HepG2 (cell line): Measurements from ENCODE around the gene BCAS1. TPM values are rescaled to one million over a fixed set of nuclear protein-coding genes. Genes with fewer than 3 reads are reported as not detected.

Experiments used
- ATAC-seq: fragments of 200-7000 bp; cut with Tn5 transposase; 3 replicates; pipeline ENCODE4 v1.9.1; 2020; ENCODE audit warnings: mild to moderate bottlenecking, moderate library complexity
- BruUV-seq: library from RNA; stranded (reverse); fragments of 400-500 nt; replicated peaks from 2 replicates; lab custom pipeline; 2021; lab: Mats Ljungman, UMichigan
- CTCF ChIA-PET: fragments of 300-600 bp; formaldehyde crosslinking; extraction: SDS; loops from one replicate; lab custom pipeline; 2021; ENCODE audit warnings: low total read pairs, inconsistent platforms, low intra/inter-chr PET ratio; lab: Yijun Ruan, JAX
- POLR2A ChIA-PET: fragments of 350-600 bp; sonication (Branson Sonifier 250); formaldehyde crosslinking; loops from one replicate; lab custom pipeline; 2020; ENCODE audit warnings: antibody characterized with exemption, inconsistent platforms; lab: Yijun Ruan, JAX
- DNase-seq: peaks from one replicate; pipeline ENCODE4 v3.0.0-alpha.2; 2015; ENCODE audit warnings: low spot score
- FAIRE-seq: peaks from 3 replicates; lab custom pipeline; 2011; peaks lifted over from hg19 to GRCh38; lab: Jason Lieb, UNC
- H2AFZ ChIP-seq: one replicate; pipeline ENCODE4 v1.6.1; 2011; ENCODE audit warnings: low read length, inconsistent platforms
- H3K27ac ChIP-seq: fragments of 300-600 bp; 3 replicates; pipeline ENCODE4 v1.8.0; 2011; ENCODE audit warnings: mixed run types, mild to moderate bottlenecking, mixed read lengths, low read length, inconsistent platforms; ENCODE audit not compliant: insufficient read depth; ENCODE audit errors: extremely low read length
- H3K27me3 ChIP-seq, 2 experiments: fragments of 200-600 bp in 1 of 2; 2 replicates in 1 of 2; 3 replicates in 1 of 2; pipeline versions ENCODE4 v1.6.0 to v1.8.0; 2011; ENCODE audit warnings: low read length in 2 of 2, mild to moderate bottlenecking in 2 of 2, moderate library complexity in 2 of 2, inconsistent platforms in 1 of 2; ENCODE audit not compliant: insufficient read depth in 2 of 2, control insufficient read depth in 1 of 2
- H3K36me3 ChIP-seq, 2 experiments: fragments of 200-600 bp in 1 of 2; replicated peaks in 1 of 2; 2 replicates in 1 of 2; 3 replicates in 1 of 2; pipeline versions ENCODE4 v1.5.1 to v1.8.0; 2011; ENCODE audit warnings: low read length in 2 of 2, inconsistent platforms in 1 of 2; ENCODE audit not compliant: insufficient read depth in 2 of 2, control insufficient read depth in 1 of 2
- H3K4me1 ChIP-seq: 2 replicates; pipeline ENCODE4 v1.5.1; 2012; ENCODE audit warnings: low read length, inconsistent platforms; ENCODE audit not compliant: insufficient read depth
- H3K4me2 ChIP-seq: 2 replicates; pipeline ENCODE4 v1.6.0; 2011; ENCODE audit warnings: low read depth, low read length, inconsistent platforms
- H3K4me3 ChIP-seq, 3 experiments: fragments of 200-600 bp in 1 of 3; sonication (generic), shearing (Covaris generic) in 1 of 3; replicated peaks in 1 of 3; 2 replicates each; pipeline ENCODE4 v1.5.1; 2011 to 2016; ENCODE audit warnings: low read length in 3 of 3, inconsistent platforms in 2 of 3, low read depth in 2 of 3, mild to moderate bottlenecking in 2 of 3, control low read depth in 1 of 3, mixed read lengths in 1 of 3; ENCODE audit not compliant: insufficient read depth in 1 of 3
- H3K79me2 ChIP-seq: one replicate; pipeline ENCODE4 v1.6.1; 2011; ENCODE audit warnings: low read length, inconsistent platforms; ENCODE audit not compliant: insufficient read depth
- H3K9ac ChIP-seq: 2 replicates; pipeline ENCODE4 v1.6.0; 2011; ENCODE audit warnings: mild to moderate bottlenecking, low read depth, low read length, inconsistent platforms; ENCODE audit not compliant: insufficient read depth
- H3K9me3 ChIP-seq: 2 replicates; pipeline ENCODE4 v1.5.1; 2012; ENCODE audit warnings: mild to moderate bottlenecking, low read length
- H4K20me1 ChIP-seq: 2 replicates; pipeline ENCODE4 v1.6.0; 2011; ENCODE audit warnings: inconsistent platforms, mild to moderate bottlenecking, low read length, moderate library complexity; ENCODE audit not compliant: insufficient read depth
- CERS6 ChIP-seq: sonication (generic); formaldehyde crosslinking; IDR thresholded peaks from 2 replicates; pipeline ENCODE4 v1.5.0; 2020; ENCODE audit warnings: missing genetic modification reagents
- CREM ChIP-seq, 2 experiments: sonication (generic) in 1 of 2; formaldehyde crosslinking in 1 of 2; IDR thresholded peaks; 2 replicates each; pipeline versions ENCODE4 v1.4.0 to v1.6.1; 2016 to 2020; ENCODE audit warnings: antibody characterized with exemption in 1 of 2, mild to moderate bottlenecking in 1 of 2, missing genetic modification reagents in 1 of 2
- DMAP1 ChIP-seq: IDR thresholded peaks from 2 replicates; pipeline ENCODE4 v1.6.1; 2016
- ERF ChIP-seq: IDR thresholded peaks from 2 replicates; pipeline ENCODE4 v1.6.1; 2018; ENCODE audit warnings: missing biosample characterization, missing genetic modification reagents
- FOXM1 ChIP-seq: sonication (generic); formaldehyde crosslinking; IDR thresholded peaks from 2 replicates; pipeline ENCODE4 v1.5.0; 2020; ENCODE audit warnings: missing genetic modification reagents
- MAFF ChIP-seq: IDR thresholded peaks from 2 replicates; pipeline ENCODE4 v1.6.1; 2011; ENCODE audit warnings: low read depth, low read length, improper control_type of control experiment
- MXD3 ChIP-seq: IDR thresholded peaks from 2 replicates; pipeline ENCODE4 v1.6.1; 2016; ENCODE audit warnings: mild to moderate bottlenecking, missing biosample characterization, missing genetic modification reagents
- SNAPC2 ChIP-seq: sonication (generic); formaldehyde crosslinking; IDR thresholded peaks from 2 replicates; pipeline ENCODE4 v1.8.1; 2022; ENCODE audit warnings: mild to moderate bottlenecking, missing genetic modification reagents
- SP5 ChIP-seq: IDR thresholded peaks from 2 replicates; pipeline ENCODE4 v1.6.1; 2016; ENCODE audit warnings: low read depth, borderline replicate concordance
- SYNCRIP ChIP-seq: fragments of 200-400 bp; formaldehyde crosslinking; IDR thresholded peaks from 2 replicates; pipeline ENCODE4 v1.6.1; 2018; ENCODE audit warnings: mild to moderate bottlenecking, low read depth, low read length; ENCODE audit not compliant: insufficient read depth
- ZMYM4 ChIP-seq: sonication (generic); formaldehyde crosslinking; IDR thresholded peaks from 2 replicates; pipeline ENCODE4 v1.8.1; 2023; ENCODE audit warnings: mild to moderate bottlenecking, missing genetic modification reagents
- ZNF24 ChIP-seq: fragments of 450-650 bp; IDR thresholded peaks from 2 replicates; pipeline ENCODE4 v1.6.1; 2017; ENCODE audit warnings: antibody characterized with exemption, mild to moderate bottlenecking
- ZNF33A ChIP-seq: sonication (generic); formaldehyde crosslinking; IDR thresholded peaks from 2 replicates; pipeline ENCODE4 v1.5.1; 2020; ENCODE audit warnings: missing genetic modification reagents, mild to moderate bottlenecking, moderate library complexity, borderline replicate concordance
- ZNF460 ChIP-seq: sonication (generic); formaldehyde crosslinking; IDR thresholded peaks from 2 replicates; pipeline ENCODE4 v1.5.1; 2020; ENCODE audit warnings: missing genetic modification reagents, mild to moderate bottlenecking, borderline replicate concordance
- ZNF747 ChIP-seq: sonication (generic); formaldehyde crosslinking; IDR thresholded peaks from 2 replicates; pipeline ENCODE4 v1.8.1; 2023; ENCODE audit warnings: missing genetic modification reagents, mild to moderate bottlenecking, borderline replicate concordance
- ZNF891 ChIP-seq: sonication (generic); formaldehyde crosslinking; IDR thresholded peaks from 2 replicates; pipeline ENCODE4 v1.5.0; 2020; ENCODE audit warnings: mild to moderate bottlenecking, missing genetic modification reagents
- WGBS: methylation state at CpG from one replicate; pipeline ENCODE4 v1.1.6; 2017; ENCODE audit warnings: low lambda C conversion rate; 5-methylcytosine and 5-hydroxymethylcytosine counted together
- in situ Hi-C: cut with HindIII; loops from 2 replicates; pipeline ENCODE4 v1.10.0; 2017; ENCODE audit warnings: low pct_unique_long_range_greater_than_20kb; ENCODE audit not compliant: extremely low pct_ligation_motif_present
- intact Hi-C: fragments of 100-400 bp; cut with micrococcal nuclease; formaldehyde crosslinking; loops from one replicate; pipeline ENCODE4 v1.10.0; 2022; ENCODE audit not compliant: unreplicated experiment
- polyA plus RNA-seq, 8 experiments: library from polyadenylated mRNA; depleted of rRNA in 3 of 8; stranded (reverse) in 7 of 8; unstranded in 1 of 8; fragments of >200 nt; fragmentation: Illumina TruSeq in 4 of 8; extraction: Trizol in 4 of 8; gene quantifications; 2 replicates each; pipeline versions ENCODE4 v1.2.1 to v1.2.3, GENCODE V29; 2011 to 2016; ENCODE audit warnings: low read depth in 4 of 8, missing spikeins in 1 of 8, mixed read lengths in 1 of 8; ENCODE audit not compliant: insufficient read depth in 1 of 8
- total RNA-seq, 5 experiments: library from RNA; depleted of rRNA; stranded (reverse); fragments of >200 nt; fragmentation: Illumina TruSeq; extraction: Trizol; gene quantifications; 2 replicates each; pipeline ENCODE4 v1.2.3, GENCODE V29; 2016; ENCODE audit warnings: low read depth in 1 of 5

The BCAS1 gene
- total and polyA plus RNA-seq, 2 of the 13 experiments (the other 11 are each of a cell fraction or from before 2014, with no cell fraction given): 0.55 to 0.91 TPM

GRCh38 chr20:54005524-54005923 lies 64.9 kb downstream of the BCAS1 start:
- CTCF ChIA-PET: no interaction called here

GRCh38 chr20:54004445-54004844 lies 65.9 kb downstream of the BCAS1 start:
- Histone ChIP-seq H4K20me1 (no peaks in the 10 kb centered on the region), H3K9me3 (peaks cover 25% of the 10 kb centered on the region), H2AFZ (no peak overlapping the region), H3K27me3 (no peaks in the 10 kb centered on the region), H3K79me2 (no peaks in the 10 kb centered on the region), H3K4me2 (no peak overlapping the region), H3K27ac (no peak overlapping the region), H3K9ac (no peak overlapping the region), H3K4me1 (no peaks in the 10 kb centered on the region), H3K36me3 (no peaks in the 10 kb centered on the region), H3K4me3 (no peak overlapping the region)
- in situ Hi-C loops (no loop called here), intact Hi-C loops (no loop called here)
- FAIRE-seq: no peak
- CTCF ChIA-PET: no interaction called here
- TF ChIP-seq ZNF33A (no peak), SP5 (no peak), DMAP1 (CRISPR knock-in tag) (no peak), ZMYM4 (CRISPR knock-in tag) (no peak), ZNF747 (CRISPR knock-in tag) (no peak), MXD3 (no peak), ERF (CRISPR knock-in tag) (no peak), CREM (IDR thresholded peaks at IDR 0.05) (no peak), CREM (CRISPR knock-in tag; IDR thresholded peaks at IDR 0.05) (no peak)
- POLR2A ChIA-PET: no interaction called here
- no peak for ATAC-seq
- BruUV-seq: no TSS peak
- DNase-seq: no peak

More at GRCh38 chr20:54005524-54005923, 64.9 kb downstream of the BCAS1 start:
- Histone ChIP-seq H3K27me3 (no peaks in the 10 kb centered on the region), H3K79me2 (no peaks in the 10 kb centered on the region), H3K4me1 (no peaks in the 10 kb centered on the region), H3K9ac (no peak overlapping the region), H3K4me3 (no peak overlapping the region), H2AFZ (no peak overlapping the region), H3K27ac (no peak overlapping the region), H3K9me3 (peaks cover 19% of the 10 kb centered on the region), H4K20me1 (no peaks in the 10 kb centered on the region), H3K36me3 (no peaks in the 10 kb centered on the region), H3K4me2 (no peak overlapping the region)
- WGBS: 71% methylated on average over 4 of the region's 4 CpGs
- ATAC-seq (no peak), FAIRE-seq (no peak), DNase-seq (no peak)
- POLR2A ChIA-PET: no interaction called here
- no TSS peak for BruUV-seq
- intact Hi-C loops (no loop called here), in situ Hi-C loops (no loop called here)
- TF ChIP-seq ZNF891 (CRISPR knock-in tag) (no peak), SYNCRIP (no peak), ZNF24 (no peak), ZNF460 (CRISPR knock-in tag) (no peak), CERS6 (CRISPR knock-in tag) (no peak), SNAPC2 (CRISPR knock-in tag) (no peak), MAFF (no peak), FOXM1 (CRISPR knock-in tag) (no peak)
